Ishikawa (cell line): ENCODE measurements around the gene STX1A.

Source experiments
- CEBPB ChIP-seq: IDR thresholded peaks from 2 replicates; pipeline ENCODE4 v1.6.1; 2012
- CREB1 ChIP-seq: IDR thresholded peaks from 2 replicates; pipeline ENCODE4 v1.6.1; 2012; ENCODE audit warnings: low read depth
- EGR1 ChIP-seq: IDR thresholded peaks from 2 replicates; pipeline ENCODE4 v1.6.1; 2012
- EP300 ChIP-seq: IDR thresholded peaks from 2 replicates; pipeline ENCODE4 v1.6.1; 2012; ENCODE audit warnings: borderline replicate concordance
- FOXM1 ChIP-seq: IDR thresholded peaks from 2 replicates; pipeline ENCODE4 v1.6.1; 2012; ENCODE audit warnings: low read depth, borderline replicate concordance
- MAX ChIP-seq: IDR thresholded peaks from 2 replicates; pipeline ENCODE4 v1.6.1; 2012
- NFIC ChIP-seq: IDR thresholded peaks from 2 replicates; pipeline ENCODE4 v1.6.1; 2012
- RAD21 ChIP-seq: IDR thresholded peaks from 2 replicates; pipeline ENCODE4 v1.6.1; 2012; ENCODE audit warnings: low read depth
- REST ChIP-seq: IDR thresholded peaks from 2 replicates; pipeline ENCODE4 v1.6.1; 2012; ENCODE audit warnings: low read depth, mild to moderate bottlenecking
- TAF1 ChIP-seq: IDR thresholded peaks from 2 replicates; pipeline ENCODE4 v1.6.1; 2012; ENCODE audit warnings: low read depth, mild to moderate bottlenecking
- TCF12 ChIP-seq: IDR thresholded peaks from 2 replicates; pipeline ENCODE4 v1.6.1; 2012; ENCODE audit warnings: low read depth
- TEAD4 ChIP-seq: IDR thresholded peaks from 2 replicates; pipeline ENCODE4 v1.6.1; 2012
- USF1 ChIP-seq: IDR thresholded peaks from 2 replicates; pipeline ENCODE4 v1.6.1; 2012
- YY1 ChIP-seq: IDR thresholded peaks from 2 replicates; pipeline ENCODE4 v1.6.1; 2012; ENCODE audit warnings: low read depth
- ZBTB7A ChIP-seq: IDR thresholded peaks from 2 replicates; pipeline ENCODE4 v1.6.1; 2012; ENCODE audit warnings: low read depth

The STX1A gene

GRCh38 chr7:73761854-73762658 lies 42.6 kb upstream of the STX1A start:
- TF ChIP-seq ZBTB7A (no peak), REST (no peak), MAX (no peak), USF1 (no peak), TAF1 (no peak), CEBPB (no peak), YY1 (no peak)

- TF ChIP-seq REST (no peak), ZBTB7A (no peak), CEBPB (no peak), EGR1 (no peak), USF1 (no peak), CREB1 (no peak), RAD21 (no peak), FOXM1 (no peak), TEAD4 (no peak), TCF12 (no peak), EP300 (no peak), MAX (no peak), NFIC (no peak)
Observed at GRCh38 chr7:73758581-73759138, 39.2 kb upstream of the STX1A start.

GRCh38 chr7:73749931-73750776 lies 30.7 kb upstream of the STX1A start:
- no peak for TF ChIP-seq CEBPB
- no peak for TF ChIP-seq USF1
- no peak for TF ChIP-seq ZBTB7A
- no peak for TF ChIP-seq CREB1
- no peak for TF ChIP-seq FOXM1
- TF ChIP-seq YY1 = no peak
- TF ChIP-seq MAX = no peak
- no peak for TF ChIP-seq TEAD4
- no peak for TF ChIP-seq TCF12
- no peak for TF ChIP-seq EP300
- TF ChIP-seq EGR1 = no peak
- TF ChIP-seq NFIC = no peak
- no peak for TF ChIP-seq TAF1
- no peak for TF ChIP-seq RAD21
- TF ChIP-seq REST = no peak
